ENCODE data around the gene PRUNE2. TPM values are rescaled to one million over a fixed set of nuclear protein-coding genes. Genes with fewer than 3 reads are reported as not detected.

Gene PRUNE2
- total RNA-seq, 1 donor from 2014 or later, result 63.8 TPM

DNA sequence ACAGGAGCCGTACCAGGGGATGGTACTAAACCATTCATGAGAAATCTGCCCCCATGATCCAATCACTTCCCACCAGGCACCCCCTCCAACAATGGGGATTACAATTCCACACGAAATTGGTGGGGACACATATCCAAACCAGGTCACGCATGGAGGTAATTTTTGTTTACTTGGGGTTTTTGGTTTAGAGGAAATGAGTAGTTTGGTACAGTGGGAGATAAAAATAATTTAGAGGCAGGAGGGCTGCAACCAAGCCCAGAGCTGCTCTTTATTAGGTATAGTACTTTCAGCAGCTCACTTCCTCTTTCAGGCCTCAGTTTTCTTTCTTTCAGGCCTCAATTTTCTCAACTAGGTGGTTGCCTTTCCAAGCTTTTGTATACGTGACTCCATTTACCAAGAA, 23.2 kb downstream of the PRUNE2 start:
- TF ChIP-seq, protein P1, sequence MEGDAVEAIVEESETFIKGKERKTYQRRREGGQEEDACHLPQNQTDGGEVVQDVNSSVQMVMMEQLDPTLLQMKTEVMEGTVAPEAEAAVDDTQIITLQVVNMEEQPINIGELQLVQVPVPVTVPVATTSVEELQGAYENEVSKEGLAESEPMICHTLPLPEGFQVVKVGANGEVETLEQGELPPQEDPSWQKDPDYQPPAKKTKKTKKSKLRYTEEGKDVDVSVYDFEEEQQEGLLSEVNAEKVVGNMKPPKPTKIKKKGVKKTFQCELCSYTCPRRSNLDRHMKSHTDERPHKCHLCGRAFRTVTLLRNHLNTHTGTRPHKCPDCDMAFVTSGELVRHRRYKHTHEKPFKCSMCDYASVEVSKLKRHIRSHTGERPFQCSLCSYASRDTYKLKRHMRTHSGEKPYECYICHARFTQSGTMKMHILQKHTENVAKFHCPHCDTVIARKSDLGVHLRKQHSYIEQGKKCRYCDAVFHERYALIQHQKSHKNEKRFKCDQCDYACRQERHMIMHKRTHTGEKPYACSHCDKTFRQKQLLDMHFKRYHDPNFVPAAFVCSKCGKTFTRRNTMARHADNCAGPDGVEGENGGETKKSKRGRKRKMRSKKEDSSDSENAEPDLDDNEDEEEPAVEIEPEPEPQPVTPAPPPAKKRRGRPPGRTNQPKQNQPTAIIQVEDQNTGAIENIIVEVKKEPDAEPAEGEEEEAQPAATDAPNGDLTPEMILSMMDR (IDR thresholded peaks at IDR 0.05; ENCODE audit: partially characterized antibody, unreplicated experiment), result no peak
- H3K9me3 Mint-ChIP-seq (ENCODE audit: unreplicated experiment), result no peaks in the 10 kb centered on the region
- H3K27me3 Mint-ChIP-seq (ENCODE audit: unreplicated experiment), result no peaks in the 10 kb centered on the region
- H3K27ac Mint-ChIP-seq (ENCODE audit: unreplicated experiment), result no peak overlapping the region
- H3K36me3 Mint-ChIP-seq (ENCODE audit: unreplicated experiment), result no peaks in the 10 kb centered on the region
- no peaks in the 10 kb centered on the region for H3K4me1 Mint-ChIP-seq (ENCODE audit: low read depth, unreplicated experiment)
- DNase-seq, result no peak
- H3K4me3 Mint-ChIP-seq (ENCODE audit: unreplicated experiment), result no peak overlapping the region

DNA sequence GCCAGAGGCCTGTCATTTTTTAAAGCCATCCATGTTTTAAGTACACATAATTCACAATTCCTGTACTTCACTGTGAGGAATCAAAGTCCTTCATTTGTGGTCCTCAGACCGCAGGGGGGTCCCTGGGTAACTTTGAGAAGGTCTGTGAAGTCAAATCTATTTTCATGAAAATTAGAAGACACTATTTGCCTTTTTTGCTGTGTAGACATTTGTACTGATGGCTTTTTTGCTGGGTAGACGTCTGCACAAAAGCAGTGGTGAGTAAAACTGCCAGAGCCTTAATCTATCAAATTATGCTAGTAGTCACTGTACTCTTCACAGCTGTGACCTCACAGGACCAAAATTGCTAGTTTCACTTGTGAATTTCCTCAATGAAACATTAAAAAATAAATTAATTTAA, 25.7 kb downstream of the PRUNE2 start:
- H3K36me3 Mint-ChIP-seq (ENCODE audit: unreplicated experiment), result no peaks in the 10 kb centered on the region
- H3K27ac Mint-ChIP-seq (ENCODE audit: unreplicated experiment), result no peak overlapping the region
- TF ChIP-seq, protein P1 (IDR thresholded peaks at IDR 0.05; ENCODE audit: partially characterized antibody, unreplicated experiment), result no peak
- H3K4me1 Mint-ChIP-seq (ENCODE audit: low read depth, unreplicated experiment), result no peaks in the 10 kb centered on the region
- DNase-seq, result no peak
- no peaks in the 10 kb centered on the region for H3K9me3 Mint-ChIP-seq (ENCODE audit: unreplicated experiment)
- no peaks in the 10 kb centered on the region for H3K27me3 Mint-ChIP-seq (ENCODE audit: unreplicated experiment)
- H3K4me3 Mint-ChIP-seq (ENCODE audit: unreplicated experiment), result no peak overlapping the region

DNA sequence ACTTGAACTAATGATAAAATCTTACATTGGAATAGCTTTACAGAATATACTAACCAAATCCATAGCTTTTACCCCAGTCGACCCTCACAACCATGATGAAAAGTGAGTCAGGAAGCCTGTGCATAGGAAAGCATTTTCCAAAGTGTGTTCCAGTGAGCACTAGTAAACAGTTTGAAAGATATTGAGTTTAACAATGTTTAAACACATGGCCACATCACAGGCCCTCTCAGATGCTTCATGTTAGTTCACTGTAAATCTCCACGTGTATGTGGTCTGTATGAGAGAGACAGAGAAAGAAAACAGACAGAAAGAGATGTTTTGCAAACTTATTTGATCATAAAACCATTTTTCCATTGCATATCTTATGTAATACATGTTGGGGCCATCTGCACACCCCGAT, 27.0 kb downstream of the PRUNE2 start:
- TF ChIP-seq, protein P1 (IDR thresholded peaks at IDR 0.05; ENCODE audit: partially characterized antibody, unreplicated experiment), result no peak
- H3K27me3 Mint-ChIP-seq (ENCODE audit: unreplicated experiment), result peaks cover 1% of the 10 kb centered on the region
- H3K27ac Mint-ChIP-seq (ENCODE audit: unreplicated experiment), result no peak overlapping the region
- H3K9me3 Mint-ChIP-seq (ENCODE audit: unreplicated experiment), result no peaks in the 10 kb centered on the region
- H3K36me3 Mint-ChIP-seq (ENCODE audit: unreplicated experiment), result no peaks in the 10 kb centered on the region
- no peak overlapping the region for H3K4me3 Mint-ChIP-seq (ENCODE audit: unreplicated experiment)
- DNase-seq, result no peak
- peaks cover under 1% of the 10 kb centered on the region for H3K4me1 Mint-ChIP-seq (ENCODE audit: low read depth, unreplicated experiment)

DNA sequence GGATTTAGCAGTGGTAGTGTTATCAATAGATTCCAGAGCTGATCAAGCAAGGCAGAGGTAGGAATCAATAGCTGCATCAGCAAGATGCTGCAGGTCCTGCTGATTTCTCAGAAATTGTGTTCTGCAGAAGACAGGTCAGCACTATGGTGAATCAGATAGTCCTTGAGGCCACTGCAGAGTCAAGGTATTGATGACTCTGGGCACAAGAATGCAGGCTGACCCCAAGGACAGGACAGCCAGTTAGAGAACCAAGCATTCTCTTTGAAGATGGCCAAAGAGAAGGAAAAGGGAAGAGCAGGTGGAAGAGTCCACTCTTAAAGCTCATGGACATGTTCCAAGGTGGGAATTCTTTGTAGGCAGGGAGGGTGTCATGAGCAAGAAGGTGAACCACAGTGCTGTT, 28.0 kb downstream of the PRUNE2 start:
- Mint-ChIP-seq H3K27ac (ENCODE audit: unreplicated experiment) (no peak overlapping the region), H3K36me3 (ENCODE audit: unreplicated experiment) (no peaks in the 10 kb centered on the region), H3K4me1 (ENCODE audit: low read depth, unreplicated experiment) (peaks cover 8% of the 10 kb centered on the region), H3K9me3 (ENCODE audit: unreplicated experiment) (no peaks in the 10 kb centered on the region), H3K4me3 (ENCODE audit: unreplicated experiment) (no peak overlapping the region), H3K27me3 (ENCODE audit: unreplicated experiment) (peaks cover 1% of the 10 kb centered on the region)
- TF ChIP-seq, protein P1 (IDR thresholded peaks at IDR 0.05; ENCODE audit: partially characterized antibody, unreplicated experiment), result no peak
- DNase-seq, result no peak

DNA sequence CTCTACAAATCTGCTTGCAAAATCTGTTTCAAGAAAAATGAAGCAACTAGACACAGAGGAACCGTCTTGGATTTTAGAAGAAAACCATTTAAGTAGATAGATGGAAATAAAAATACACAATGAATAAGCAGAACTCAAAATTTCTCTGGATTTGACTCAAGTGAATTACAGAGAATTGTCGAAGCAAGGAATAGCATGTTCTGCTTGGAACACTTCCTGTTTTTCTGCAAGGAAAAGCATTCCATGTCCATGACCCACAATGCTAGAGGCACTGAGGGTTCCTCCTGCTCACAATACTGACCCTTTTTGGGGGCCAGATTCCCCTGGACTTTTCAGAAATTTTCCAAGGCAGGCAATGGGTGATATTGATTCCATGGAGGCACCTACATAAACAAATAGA, 29.8 kb downstream of the PRUNE2 start:
- Mint-ChIP-seq H3K27ac (ENCODE audit: unreplicated experiment) (no peak overlapping the region), H3K4me1 (ENCODE audit: low read depth, unreplicated experiment) (peaks cover 8% of the 10 kb centered on the region), H3K27me3 (ENCODE audit: unreplicated experiment) (peaks cover 1% of the 10 kb centered on the region), H3K4me3 (ENCODE audit: unreplicated experiment) (no peak overlapping the region), H3K36me3 (ENCODE audit: unreplicated experiment) (no peaks in the 10 kb centered on the region), H3K9me3 (ENCODE audit: unreplicated experiment) (no peaks in the 10 kb centered on the region)
- TF ChIP-seq, protein P1 (IDR thresholded peaks at IDR 0.05; ENCODE audit: partially characterized antibody, unreplicated experiment), result no peak
- no peak for DNase-seq
